ENCODE results near the gene SMOC2.

- no peak for TF ChIP-seq POLR2A (IDR thresholded peaks at IDR 0.05)
- TF ChIP-seq, protein P1, sequence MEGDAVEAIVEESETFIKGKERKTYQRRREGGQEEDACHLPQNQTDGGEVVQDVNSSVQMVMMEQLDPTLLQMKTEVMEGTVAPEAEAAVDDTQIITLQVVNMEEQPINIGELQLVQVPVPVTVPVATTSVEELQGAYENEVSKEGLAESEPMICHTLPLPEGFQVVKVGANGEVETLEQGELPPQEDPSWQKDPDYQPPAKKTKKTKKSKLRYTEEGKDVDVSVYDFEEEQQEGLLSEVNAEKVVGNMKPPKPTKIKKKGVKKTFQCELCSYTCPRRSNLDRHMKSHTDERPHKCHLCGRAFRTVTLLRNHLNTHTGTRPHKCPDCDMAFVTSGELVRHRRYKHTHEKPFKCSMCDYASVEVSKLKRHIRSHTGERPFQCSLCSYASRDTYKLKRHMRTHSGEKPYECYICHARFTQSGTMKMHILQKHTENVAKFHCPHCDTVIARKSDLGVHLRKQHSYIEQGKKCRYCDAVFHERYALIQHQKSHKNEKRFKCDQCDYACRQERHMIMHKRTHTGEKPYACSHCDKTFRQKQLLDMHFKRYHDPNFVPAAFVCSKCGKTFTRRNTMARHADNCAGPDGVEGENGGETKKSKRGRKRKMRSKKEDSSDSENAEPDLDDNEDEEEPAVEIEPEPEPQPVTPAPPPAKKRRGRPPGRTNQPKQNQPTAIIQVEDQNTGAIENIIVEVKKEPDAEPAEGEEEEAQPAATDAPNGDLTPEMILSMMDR (IDR thresholded peaks at IDR 0.05), result no peak
Measured at GRCh38 chr6:168408504-168409136, 32.4 kb upstream of the SMOC2 start.

Data from tibial nerve (tissue), 3 donors.